GM12872 (cell line): Measurements from ENCODE around the gene MAST4.

Experiments
- TF ChIP-seq, protein P1 (sequence below): IDR thresholded peaks from 3 replicates; pipeline ENCODE4 v1.5.1; 2011; ENCODE audit warnings: low read depth, mild to moderate bottlenecking, low read length, moderate library complexity; ENCODE audit not compliant: insufficient read depth

MAST4 gene

DNA sequence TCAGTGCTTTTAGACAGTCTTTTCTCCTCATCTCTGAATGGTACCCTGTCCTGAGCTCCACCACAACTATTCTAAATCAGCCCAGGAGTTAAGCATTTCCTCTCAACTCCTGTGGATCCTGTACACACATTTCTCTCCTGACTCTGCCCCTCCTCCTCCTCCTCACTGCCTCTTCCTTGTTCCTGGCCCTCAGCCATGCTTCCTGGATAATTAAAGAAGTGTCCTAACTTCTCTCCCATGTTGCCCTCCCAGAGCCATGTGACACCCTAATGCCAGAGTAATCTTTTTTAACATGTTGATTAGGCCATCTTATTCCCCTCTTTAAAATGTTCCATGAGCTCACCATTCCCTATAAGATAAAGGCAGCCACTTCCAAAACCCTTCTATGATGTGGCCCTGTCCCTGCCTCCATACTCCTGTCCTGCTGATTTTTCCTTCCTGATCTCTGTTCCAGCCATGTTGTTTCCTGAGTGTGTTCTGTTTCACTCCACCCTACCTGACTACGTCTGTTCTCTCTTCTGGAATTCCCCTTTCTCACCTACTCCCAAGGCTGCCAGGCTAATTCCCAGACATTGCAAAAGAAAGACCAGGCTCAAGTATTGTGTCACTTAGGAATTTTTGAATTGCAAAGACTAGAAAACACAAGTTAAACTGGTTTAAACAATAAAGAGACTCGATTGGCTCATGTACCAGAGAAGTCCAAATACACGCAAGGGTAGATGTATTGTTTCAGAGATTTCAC, 295.2 kb downstream of the MAST4 start:
- TF ChIP-seq, protein P1, sequence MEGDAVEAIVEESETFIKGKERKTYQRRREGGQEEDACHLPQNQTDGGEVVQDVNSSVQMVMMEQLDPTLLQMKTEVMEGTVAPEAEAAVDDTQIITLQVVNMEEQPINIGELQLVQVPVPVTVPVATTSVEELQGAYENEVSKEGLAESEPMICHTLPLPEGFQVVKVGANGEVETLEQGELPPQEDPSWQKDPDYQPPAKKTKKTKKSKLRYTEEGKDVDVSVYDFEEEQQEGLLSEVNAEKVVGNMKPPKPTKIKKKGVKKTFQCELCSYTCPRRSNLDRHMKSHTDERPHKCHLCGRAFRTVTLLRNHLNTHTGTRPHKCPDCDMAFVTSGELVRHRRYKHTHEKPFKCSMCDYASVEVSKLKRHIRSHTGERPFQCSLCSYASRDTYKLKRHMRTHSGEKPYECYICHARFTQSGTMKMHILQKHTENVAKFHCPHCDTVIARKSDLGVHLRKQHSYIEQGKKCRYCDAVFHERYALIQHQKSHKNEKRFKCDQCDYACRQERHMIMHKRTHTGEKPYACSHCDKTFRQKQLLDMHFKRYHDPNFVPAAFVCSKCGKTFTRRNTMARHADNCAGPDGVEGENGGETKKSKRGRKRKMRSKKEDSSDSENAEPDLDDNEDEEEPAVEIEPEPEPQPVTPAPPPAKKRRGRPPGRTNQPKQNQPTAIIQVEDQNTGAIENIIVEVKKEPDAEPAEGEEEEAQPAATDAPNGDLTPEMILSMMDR: no peak

DNA sequence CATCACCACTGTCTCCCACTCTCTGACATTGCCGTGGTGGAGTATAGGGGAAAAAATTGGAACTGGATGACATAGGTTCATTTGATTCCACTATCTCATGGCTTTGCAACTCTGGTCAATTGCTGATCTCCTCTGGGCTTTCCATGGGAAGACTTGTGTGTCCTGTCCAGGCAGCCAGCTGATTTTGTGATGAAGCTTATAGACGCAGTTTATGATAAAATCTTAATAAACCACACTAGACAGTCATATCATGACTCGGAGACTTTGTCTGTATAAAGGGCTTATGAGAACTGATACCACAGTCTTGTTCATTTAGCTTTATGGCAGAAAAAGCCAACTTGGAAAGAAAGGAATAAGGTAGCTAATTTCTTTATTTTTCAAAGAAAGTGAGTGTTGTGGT, 296.5 kb downstream of the MAST4 start:
- TF ChIP-seq, protein P1: no peak

DNA sequence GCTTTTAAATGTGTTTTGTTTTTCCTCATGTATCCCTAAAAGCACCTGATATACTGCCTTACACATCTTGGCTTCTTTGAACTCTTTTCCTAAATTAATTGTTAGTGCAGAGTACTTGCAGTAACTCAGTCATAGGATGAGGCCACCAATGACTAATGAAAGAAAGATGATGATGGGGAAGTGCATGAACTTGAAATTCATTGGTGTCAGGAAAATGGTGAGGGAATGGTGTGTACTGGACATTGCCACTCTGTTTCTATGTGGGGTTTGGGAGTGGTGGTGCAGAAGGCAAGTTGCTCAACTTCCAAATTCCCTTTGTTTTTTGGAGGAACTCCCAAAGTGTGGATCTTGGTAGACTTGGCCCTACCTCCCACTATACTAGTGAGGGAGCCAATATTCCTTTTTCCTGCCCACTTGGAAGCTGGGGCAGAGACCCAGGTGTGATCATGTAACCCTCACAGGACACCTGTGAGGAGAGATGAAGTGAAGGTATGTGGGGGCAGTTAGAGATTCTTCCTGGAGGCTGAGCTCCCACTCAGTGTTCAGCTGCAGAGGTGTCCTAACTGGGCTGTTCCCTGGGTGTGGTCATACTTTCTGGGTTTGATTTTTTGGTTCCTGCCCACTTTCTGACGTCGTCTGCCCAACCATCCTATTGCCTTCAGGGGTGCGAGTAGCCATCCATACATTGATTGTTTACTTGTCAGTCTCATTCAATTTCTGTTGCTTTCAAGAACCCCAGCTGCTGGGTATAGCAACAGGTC, 298.5 kb downstream of the MAST4 start:
- TF ChIP-seq, protein P1: no peak

DNA sequence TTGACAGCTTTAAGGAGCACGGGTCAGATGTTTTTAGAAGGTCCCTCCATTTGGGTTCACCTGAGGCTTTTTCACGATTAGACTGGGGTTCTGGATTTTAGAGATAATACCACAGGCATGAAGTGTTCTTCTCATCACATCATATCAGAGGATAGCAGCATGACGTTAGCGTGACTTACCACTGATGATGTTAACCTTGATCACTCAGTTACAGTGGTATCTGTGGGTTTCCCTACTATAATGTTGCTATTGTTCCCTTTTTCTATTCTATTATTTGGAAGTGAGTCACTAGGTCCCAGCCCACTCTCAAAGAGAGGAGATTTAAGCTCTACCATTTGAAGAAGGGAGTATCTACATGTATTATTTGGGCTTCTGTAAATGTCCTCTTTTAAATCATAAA, 300.0 kb downstream of the MAST4 start:
- TF ChIP-seq, protein P1: no peak

DNA sequence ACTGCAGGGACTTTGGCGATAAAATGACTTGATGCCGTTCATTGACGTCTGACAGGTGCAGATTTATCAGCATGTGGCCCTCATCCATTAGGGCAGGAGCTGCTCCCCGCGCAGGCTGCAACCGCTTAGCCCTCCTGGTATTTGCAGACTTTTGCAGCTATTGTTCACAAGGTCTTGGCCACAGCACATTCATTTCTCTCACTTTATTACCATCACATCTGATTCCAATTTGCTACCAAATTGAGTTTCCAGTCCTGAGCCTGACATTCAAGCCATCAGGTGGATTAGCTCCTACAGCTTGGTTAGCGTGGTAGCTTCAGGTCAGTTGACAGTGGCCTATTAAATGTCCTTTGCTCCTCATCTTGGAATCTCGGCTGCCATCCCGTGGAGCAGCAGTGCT, 301.2 kb downstream of the MAST4 start:
- TF ChIP-seq, protein P1: no peak

DNA sequence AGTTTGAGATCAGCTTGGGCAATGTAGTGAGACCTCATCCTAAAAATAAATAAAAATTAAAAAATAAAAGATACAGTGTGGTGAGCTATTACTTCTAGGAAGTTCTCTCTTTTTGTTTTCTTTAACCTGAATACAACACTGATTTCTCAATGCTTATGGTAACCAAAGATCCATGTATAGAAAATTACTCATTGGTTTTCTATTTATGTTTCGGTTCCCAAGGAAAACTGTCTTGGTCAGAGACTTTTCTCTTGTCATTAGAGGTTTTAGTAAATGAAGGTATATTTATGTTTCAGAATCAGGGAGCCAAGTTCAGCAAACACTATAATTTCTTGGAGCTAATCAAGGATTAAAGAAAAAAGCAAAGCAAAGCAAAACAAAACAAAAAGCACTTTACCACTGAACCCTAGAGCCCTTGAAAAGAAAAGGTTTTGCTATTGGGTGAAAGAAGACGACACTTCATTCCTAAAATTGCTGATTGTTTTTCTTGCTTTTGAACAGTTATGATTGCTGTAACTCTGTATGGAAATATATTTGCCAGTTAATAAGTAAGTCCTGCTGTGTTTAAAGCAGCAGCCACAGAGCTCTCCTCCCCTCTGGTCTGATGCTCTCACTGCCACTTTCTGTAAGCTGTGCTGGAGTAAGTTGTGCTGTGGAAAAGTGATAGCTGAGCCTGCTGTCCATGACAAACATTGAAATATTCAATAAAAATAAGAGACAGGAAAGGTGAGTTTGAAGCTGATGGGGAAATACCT, 302.2 kb downstream of the MAST4 start:
- TF ChIP-seq, protein P1: no peak

DNA sequence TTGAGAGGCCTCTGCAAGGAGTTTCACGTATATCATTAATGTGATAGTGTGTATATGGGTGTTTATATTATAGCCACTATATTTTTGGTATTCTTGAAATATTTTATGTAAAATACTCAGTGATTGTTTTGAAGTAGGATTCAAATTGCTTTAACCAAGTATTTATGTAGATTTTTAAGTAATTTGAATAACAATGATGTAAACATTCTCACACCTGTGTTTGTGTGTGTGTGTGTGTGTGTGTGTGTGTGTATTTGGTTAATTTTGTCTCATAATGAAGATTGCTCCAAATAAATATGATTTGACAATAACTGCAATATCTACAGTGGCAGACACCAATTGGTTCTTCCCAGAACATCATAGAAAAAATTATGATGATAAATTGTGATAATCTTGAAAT, 307.0 kb downstream of the MAST4 start:
- TF ChIP-seq, protein P1: no peak
